Ovary (tissue), 9 donors: ENCODE data around the gene SRP72. TPM values are rescaled to one million over a fixed set of nuclear protein-coding genes. Genes with fewer than 3 reads are reported as not detected.

Experiments
- DNase-seq, 5 donors: peaks; one replicate each; pipeline ENCODE4 v3.0.0-alpha.2; 2019 to 2020
- H3K27ac ChIP-seq, 2 donors: fragments of 200-600 bp; one replicate each; pipeline versions ENCODE4 v1.5.1 to v1.8.0; 2019 to 2022
- H3K27me3 ChIP-seq: fragments of 200-600 bp; one replicate; pipeline ENCODE4 v1.8.0; 2022
- H3K36me3 ChIP-seq: fragments of 200-600 bp; sonication (generic); one replicate; pipeline ENCODE4 v1.5.1; 2019
- H3K4me1 ChIP-seq: one replicate; pipeline ENCODE4 v1.8.1; 2013; ENCODE audit warnings: mild to moderate bottlenecking, moderate library complexity; ENCODE audit not compliant: insufficient read depth
- H3K4me3 ChIP-seq: fragments of 200-600 bp; sonication (generic); one replicate; pipeline ENCODE4 v1.5.1; 2017
- H3K9me3 ChIP-seq, 2 donors: fragments of 200-600 bp in 1 of 2; sonication (generic) in 1 of 2; one replicate each; pipeline versions ENCODE4 v1.5.1 to v1.8.1; 2013 to 2019; ENCODE audit warnings: mild to moderate bottlenecking in 1 of 2, moderate library complexity in 1 of 2
- CTCF ChIP-seq, 3 donors: fragments of 450-650 bp in 2 of 3; fragments of 200-600 bp in 1 of 3; IDR thresholded peaks; one replicate each; pipeline versions ENCODE4 v1.5.1 to v1.8.0; 2016 to 2022; ENCODE audit warnings: antibody characterized with exemption in 3 of 3, mild to moderate bottlenecking in 1 of 3
- EP300 ChIP-seq: sonication (generic); formaldehyde crosslinking; IDR thresholded peaks from one replicate; pipeline ENCODE4 v1.6.1; 2017; ENCODE audit warnings: antibody characterized with exemption
- POLR2A ChIP-seq: fragments of 450-650 bp; IDR thresholded peaks from one replicate; pipeline ENCODE4 v1.6.1; 2017; ENCODE audit warnings: antibody characterized with exemption, mild to moderate bottlenecking, moderate library complexity
- WGBS, 3 donors: extraction: QIAGEN DNeasy Blood & Tissue Kit in 1 of 3; methylation state at CpG; one replicate each; pipeline versions ENCODE4 v1.1.5 to v1.1.7; 2013 to 2017; 5-methylcytosine and 5-hydroxymethylcytosine counted together
- intact Hi-C, 4 donors: fragments of 100-400 bp; cut with DNase I; formaldehyde crosslinking; loops; one replicate each; pipeline versions ENCODE4 v1.11.0 to v1.15.1; 2022 to 2023
- polyA plus RNA-seq, 2 donors: library from polyadenylated mRNA; stranded (reverse); fragments of 200-250 nt in 1 of 2; fragments of 350-450 nt in 1 of 2; fragmentation: Illumina TruSeq in 1 of 2; extraction: RNeasy Lipid Tissue Mini Kit (QIAGEN cat#74804) in 1 of 2; gene quantifications; one replicate each; pipeline ENCODE4 v1.2.3, GENCODE V29; 2013 to 2014
- total RNA-seq, 7 donors: library from RNA; depleted of rRNA in 2 of 7; stranded (reverse); fragments of >200 nt in 2 of 7; fragmentation: NEBNext Ultra II Directional in 3 of 7; extraction: Animal tissue kit (Norgen Biotek cat#: 25700) in 3 of 7; gene quantifications; one replicate each; pipeline versions ENCODE4 v1.1.0 to v1.2.4, GENCODE V29; 2016 to 2023
- donor health status: DM: no; HTN: no; CAD: no; lungs with moderate emphysema.
- donor health status: DM: no; HTN: no; CAD: no.
- donor health status: Bipolar disorder and iron deficiency.
- donor health status: DM: yes; HTN: yes; CAD: no.
- donor health status: DM: no; HTN: no; CAD: no.
- donor health status: DM: yes; HTN: yes; CAD: no.

SRP72 gene
- total and polyA plus RNA-seq, 9 donors = 33.8 to 128 (median 86.3) TPM

GRCh38 chr4:56531149-56531770, 63.8 kb downstream of the SRP72 start:
- intact Hi-C loops = no loop called here
- no peaks in the 10 kb centered on the region for H3K9me3 ChIP-seq
- no peaks in the 10 kb centered on the region for H3K27me3 ChIP-seq
- no peaks in the 10 kb centered on the region for H3K36me3 ChIP-seq
- peaks cover 8% of the 10 kb centered on the region for H3K4me1 ChIP-seq
- 35 to 50% (median 42%) methylated on average over 11 of the region's 11 CpGs for WGBS, 3 donors
- no peak for DNase-seq
- TF ChIP-seq EP300 (no peak), CTCF (IDR thresholded peaks at IDR 0.05) (no peak)
- H3K27ac ChIP-seq = no peak overlapping the region
- H3K4me3 ChIP-seq = peak overlapping the region; percentile 61

- intact Hi-C loops = no loop called here
- 91 to 94% (median 93%) methylated on average over 4 of the region's 4 CpGs for WGBS, 3 donors
- no peak for TF ChIP-seq POLR2A
- TF ChIP-seq CTCF (IDR thresholded peaks at IDR 0.05) = no peak
- Histone ChIP-seq H3K27me3 (no peaks in the 10 kb centered on the region), H3K4me3 (no peak overlapping the region), H3K9me3 (no peaks in the 10 kb centered on the region), H3K36me3 (no peaks in the 10 kb centered on the region), H3K27ac (no peak overlapping the region), H3K4me1 (peaks cover 8% of the 10 kb centered on the region)
- DNase-seq = no peak
Measured at GRCh38 chr4:56531823-56532222, 64.4 kb downstream of the SRP72 start.

- no peak for TF ChIP-seq CTCF (IDR thresholded peaks at IDR 0.05)
- TF ChIP-seq EP300 = no peak
- no peak for TF ChIP-seq POLR2A
- H3K4me3 ChIP-seq = no peak overlapping the region
- H3K9me3 ChIP-seq = no peaks in the 10 kb centered on the region
- no peak for DNase-seq
- intact Hi-C loops = no loop called here
- H3K4me1 ChIP-seq = peaks cover 8% of the 10 kb centered on the region
- no peaks in the 10 kb centered on the region for H3K27me3 ChIP-seq
- no peak overlapping the region for H3K27ac ChIP-seq
- H3K36me3 ChIP-seq = no peaks in the 10 kb centered on the region
- 91 to 95% (median 92%) methylated on average over 2 of the region's 2 CpGs for WGBS, 3 donors
Measured at GRCh38 chr4:56532239-56532638, 64.8 kb downstream of the SRP72 start.

- Histone ChIP-seq H3K27me3 (no peaks in the 10 kb centered on the region), H3K36me3 (no peaks in the 10 kb centered on the region), H3K27ac (no peak overlapping the region), H3K4me3 (no peak overlapping the region), H3K4me1 (peaks cover 4% of the 10 kb centered on the region), H3K9me3 (no peaks in the 10 kb centered on the region)
- no peak for DNase-seq
- 63 to 88% (median 83%) methylated on average over 7 of the region's 7 CpGs for WGBS, 3 donors
- intact Hi-C loops = no loop called here
- no peak for TF ChIP-seq POLR2A
- no peak for TF ChIP-seq CTCF (IDR thresholded peaks at IDR 0.05)
- no peak for TF ChIP-seq EP300
Measured at GRCh38 chr4:56535915-56536314, 68.5 kb downstream of the SRP72 start.
